ENCODE data around the gene SEBOX.

SEBOX gene

DNA sequence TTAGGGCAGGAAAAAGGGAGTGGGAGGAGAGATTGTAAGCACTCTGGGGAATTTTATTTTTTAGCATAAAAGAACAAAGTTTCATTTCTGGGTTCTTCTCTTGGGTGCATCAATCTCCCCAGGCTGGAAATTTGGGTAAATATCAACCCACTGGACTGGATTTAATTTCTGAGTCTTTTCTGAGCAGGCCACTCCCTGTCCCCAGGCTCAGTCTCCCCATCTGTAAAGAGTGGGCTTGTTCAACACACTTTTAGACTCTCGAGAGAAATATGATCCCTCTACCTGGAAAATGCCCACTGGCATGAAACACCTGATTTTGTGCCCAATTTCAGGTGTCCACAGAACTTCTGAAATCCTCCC is 5.7 kb upstream of the SEBOX start:
- H3K27ac ChIP-seq = peak overlapping the region; percentile 99
- TF ChIP-seq, protein P1, sequence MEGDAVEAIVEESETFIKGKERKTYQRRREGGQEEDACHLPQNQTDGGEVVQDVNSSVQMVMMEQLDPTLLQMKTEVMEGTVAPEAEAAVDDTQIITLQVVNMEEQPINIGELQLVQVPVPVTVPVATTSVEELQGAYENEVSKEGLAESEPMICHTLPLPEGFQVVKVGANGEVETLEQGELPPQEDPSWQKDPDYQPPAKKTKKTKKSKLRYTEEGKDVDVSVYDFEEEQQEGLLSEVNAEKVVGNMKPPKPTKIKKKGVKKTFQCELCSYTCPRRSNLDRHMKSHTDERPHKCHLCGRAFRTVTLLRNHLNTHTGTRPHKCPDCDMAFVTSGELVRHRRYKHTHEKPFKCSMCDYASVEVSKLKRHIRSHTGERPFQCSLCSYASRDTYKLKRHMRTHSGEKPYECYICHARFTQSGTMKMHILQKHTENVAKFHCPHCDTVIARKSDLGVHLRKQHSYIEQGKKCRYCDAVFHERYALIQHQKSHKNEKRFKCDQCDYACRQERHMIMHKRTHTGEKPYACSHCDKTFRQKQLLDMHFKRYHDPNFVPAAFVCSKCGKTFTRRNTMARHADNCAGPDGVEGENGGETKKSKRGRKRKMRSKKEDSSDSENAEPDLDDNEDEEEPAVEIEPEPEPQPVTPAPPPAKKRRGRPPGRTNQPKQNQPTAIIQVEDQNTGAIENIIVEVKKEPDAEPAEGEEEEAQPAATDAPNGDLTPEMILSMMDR (conservative IDR thresholded peaks at IDR 0.05) = no peak

DNA sequence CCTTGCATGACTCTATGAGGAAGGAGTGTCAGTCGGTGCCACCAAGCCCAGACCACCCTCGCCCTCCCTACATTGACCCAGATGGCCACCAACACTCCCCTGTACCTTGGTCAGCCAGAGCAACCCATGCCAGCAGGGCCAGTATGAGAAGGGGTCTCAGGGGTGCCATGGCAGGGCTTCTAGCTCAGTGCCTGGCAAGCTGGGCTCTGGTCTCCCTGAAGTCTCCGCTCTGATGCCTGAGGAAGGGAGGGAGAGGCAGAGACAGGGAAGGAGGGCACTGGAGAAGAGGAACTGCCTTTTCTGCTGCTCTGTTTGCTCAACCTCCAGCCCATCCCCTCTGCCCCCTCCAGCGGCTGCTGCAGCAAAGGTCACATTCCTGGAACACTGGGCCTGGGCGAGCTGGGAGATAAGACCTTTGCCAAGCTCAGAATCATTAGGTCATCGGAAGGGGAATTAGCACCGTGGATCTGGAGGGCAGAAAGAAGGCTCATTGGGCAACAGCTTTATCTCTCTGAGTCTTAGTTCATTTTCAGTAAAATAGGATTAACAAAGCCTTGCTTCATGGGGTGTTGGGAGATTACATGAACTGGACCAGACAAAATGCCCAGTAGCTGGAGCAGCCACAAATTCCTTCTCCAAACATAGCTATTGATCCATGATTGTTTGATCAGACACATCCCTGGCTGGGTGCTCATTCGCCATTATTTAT is 5.2 kb upstream of the SEBOX start, which contains the start of gene VTN:
Gene VTN (minus strand): TSS at position 273 of the 709 bp plus-strand sequence. CDS start 104 bp downstream, at position 169.
- peak within 1 kb of the TSS; percentile 99 for H3K27ac ChIP-seq
- TF ChIP-seq, protein P1 (conservative IDR thresholded peaks at IDR 0.05) = 0 out of 2 replicates have a peak, but pooled peaks have one; percentile 11

- TF ChIP-seq, protein P1 (conservative IDR thresholded peaks at IDR 0.05) = 0 out of 2 replicates have a peak, but pooled peaks have one; percentile 5
- H3K27ac ChIP-seq = peak overlapping the region; percentile 99
These were observed 4.7 kb upstream of the SEBOX start for GRCh38 chr17:28369684-28370034.

DNA sequence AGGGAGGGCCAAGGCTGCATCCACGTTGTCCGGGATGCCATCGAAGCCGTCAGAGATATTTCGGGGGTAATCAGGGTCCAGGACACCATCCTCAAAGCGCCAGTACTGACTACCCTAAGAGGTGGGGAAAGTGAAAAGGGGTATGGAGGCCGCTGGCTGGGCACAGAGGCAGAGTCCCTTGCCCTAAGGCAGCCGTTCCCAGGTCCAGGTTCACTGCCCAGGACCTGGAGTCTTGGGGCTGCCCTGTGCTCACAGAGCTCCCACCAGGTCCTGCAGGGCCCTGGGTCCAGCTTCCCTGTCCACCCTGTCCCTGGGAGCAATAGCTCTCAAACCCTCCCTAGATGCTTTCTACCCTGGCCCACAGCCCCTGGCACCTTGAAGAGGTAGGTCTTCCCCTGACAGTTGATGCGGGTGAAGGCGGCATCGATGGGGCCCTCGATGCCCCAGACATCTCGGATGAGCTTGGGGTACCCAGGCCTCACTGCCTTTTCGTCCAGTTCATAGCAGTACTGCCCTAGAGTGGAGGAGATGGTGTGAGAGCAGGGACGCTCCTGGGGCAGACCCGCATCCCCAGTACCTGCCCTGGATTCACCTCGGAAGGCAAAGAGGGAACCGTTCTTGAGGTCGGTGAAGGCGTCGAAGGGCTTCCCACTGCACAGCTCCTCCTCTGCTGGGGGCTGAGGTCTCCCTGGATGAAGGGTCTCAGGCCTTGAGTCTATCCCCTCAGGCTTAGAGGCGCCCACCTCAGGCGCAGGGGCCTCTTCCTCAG is 4.1 kb upstream of the SEBOX start:
- TF ChIP-seq, protein P1 (conservative IDR thresholded peaks at IDR 0.05) = no peak
- peak overlapping the region; percentile 99 for H3K27ac ChIP-seq

- no peak overlapping the region for H3K27ac ChIP-seq
- TF ChIP-seq, protein P1 (conservative IDR thresholded peaks at IDR 0.05) = no peak
These were observed 3.4 kb upstream of the SEBOX start for GRCh38 chr17:28368306-28368831.

GRCh38 chr17:28367641-28368305 is 2.8 kb upstream of the SEBOX start:
- TF ChIP-seq, protein P1 (conservative IDR thresholded peaks at IDR 0.05) = no peak

DNA sequence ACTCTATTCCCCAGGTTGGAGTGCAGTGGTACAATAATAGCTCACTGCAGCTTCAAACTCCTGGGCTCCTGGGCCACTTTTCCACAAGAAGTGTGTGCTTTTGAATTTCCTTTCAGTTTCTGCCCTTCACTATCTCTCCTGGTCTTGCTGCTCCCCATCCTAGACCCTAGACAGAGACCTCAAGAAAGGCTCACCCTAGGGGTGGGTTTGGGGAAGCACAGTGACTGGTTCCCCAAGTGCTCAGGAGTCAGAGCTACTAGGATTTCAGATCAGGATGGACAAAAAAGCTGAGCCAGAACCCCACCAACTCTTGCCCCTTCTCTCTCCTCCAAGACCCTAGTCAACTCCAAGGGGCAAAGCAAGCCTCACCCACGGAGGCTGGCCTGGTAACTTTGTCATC is 1.6 kb upstream of the SEBOX start:
- TF ChIP-seq, protein P1 (conservative IDR thresholded peaks at IDR 0.05) = no peak
- H3K27ac ChIP-seq = no peak overlapping the region

More at GRCh38 chr17:28367641-28368305, 2.8 kb upstream of the SEBOX start:
- no peak overlapping the region for H3K27ac ChIP-seq

Data from VCaP (cell line).